HCT116 (cell line): ENCODE data around the gene TTC24. TPM values are rescaled to one million over a fixed set of nuclear protein-coding genes. Genes with fewer than 3 reads are reported as not detected.

Experiments used
- ATAC-seq: fragments of 200-7000 bp; cut with Tn5 transposase; 2 replicates; pipeline ENCODE4 v1.9.1; 2020; ENCODE audit warnings: mild to moderate bottlenecking, moderate library complexity
- BruUV-seq: library from RNA; stranded (reverse); fragments of 400-500 nt; replicated peaks from 2 replicates; lab custom pipeline; 2021; lab: Mats Ljungman, UMichigan
- CTCF ChIA-PET: fragments of 300-600 bp; sonication (Branson Sonifier 250); formaldehyde crosslinking; loops from one replicate; lab custom pipeline; 2021; ENCODE audit warnings: antibody characterized with exemption; lab: Charles Lee
- POLR2A ChIA-PET: fragments of 300-600, 350-600 bp; sonication (Branson Sonifier 250); formaldehyde crosslinking; loops from one replicate; lab custom pipeline; 2021; ENCODE audit warnings: antibody characterized with exemption; lab: Charles Lee
- RAD21 ChIA-PET, 2 experiments: fragments of 300-600 bp; sonication (Branson Sonifier 250); formaldehyde crosslinking; loops; one replicate each; lab custom pipeline; 2023; ENCODE audit warnings: low total read pairs in 2 of 2; ENCODE audit not compliant: uncharacterized antibody in 2 of 2, unreplicated experiment in 2 of 2, low non-redundant PET in 1 of 2; lab: Charles Lee
- DNase-seq: peaks from one replicate; pipeline ENCODE4 v3.0.0-alpha.2; 2010; ENCODE audit warnings: low read depth, low spot score
- H2AFZ ChIP-seq: fragments of 200-600 bp; shearing (Covaris generic), sonication (generic); 2 replicates; pipeline ENCODE4 v1.6.1; 2017; ENCODE audit warnings: low read depth, mixed run types, mixed read lengths, antibody characterized with exemption, low read length; ENCODE audit not compliant: poor library complexity, severe bottlenecking
- H3K27ac ChIP-seq: 2 replicates; pipeline ENCODE4 v1.5.1; 2012; ENCODE audit warnings: low read depth, low read length
- H3K27me3 ChIP-seq: fragments of 200-600 bp; sonication (generic); 2 replicates; pipeline ENCODE4 v1.6.1; 2016; ENCODE audit warnings: mixed run types, low read length, mixed read lengths; ENCODE audit not compliant: insufficient read depth
- H3K36me3 ChIP-seq, 2 experiments: fragments of 200-500 bp in 1 of 2; fragments of 200-600 bp in 1 of 2; sonication (Bioruptor generic) in 1 of 2; sonication (generic) in 1 of 2; 2 replicates each; pipeline versions ENCODE4 v1.5.1 to v1.6.1; 2014 to 2016; ENCODE audit warnings: low read length in 2 of 2, inconsistent platforms in 1 of 2, mixed read lengths in 1 of 2, mixed run types in 1 of 2; ENCODE audit not compliant: insufficient read depth in 2 of 2, control insufficient read depth in 1 of 2
- H3K4me1 ChIP-seq, 2 experiments: fragments of 200-600 bp in 1 of 2; sonication (generic) in 1 of 2; 2 replicates each; pipeline versions ENCODE4 v1.5.1 to v1.6.1; 2012 to 2017; ENCODE audit warnings: low read length in 2 of 2, inconsistent platforms in 1 of 2, mild to moderate bottlenecking in 1 of 2, mixed read lengths in 1 of 2, mixed run types in 1 of 2, moderate library complexity in 1 of 2; ENCODE audit not compliant: insufficient read depth in 2 of 2, control insufficient read depth in 1 of 2
- H3K4me2 ChIP-seq: fragments of 200-600 bp; sonication (generic); 2 replicates; pipeline ENCODE4 v1.6.1; 2017; ENCODE audit warnings: mixed run types, low read length, mixed read lengths
- H3K4me3 ChIP-seq, 2 experiments: fragments of 200-600 bp in 1 of 2; sonication (generic) in 1 of 2; replicated peaks in 1 of 2; 2 replicates each; pipeline ENCODE4 v1.5.1; 2011 to 2016; ENCODE audit warnings: low read length in 2 of 2, control low read depth in 1 of 2, low read depth in 1 of 2, mild to moderate bottlenecking in 1 of 2, mixed read lengths in 1 of 2, mixed run types in 1 of 2
- H3K79me2 ChIP-seq: fragments of 200-600 bp; sonication (generic); 2 replicates; pipeline ENCODE4 v1.6.1; 2017; ENCODE audit warnings: mild to moderate bottlenecking, mixed run types, low read length, moderate library complexity, mixed read lengths; ENCODE audit not compliant: insufficient read depth
- H3K9ac ChIP-seq: fragments of 200-600 bp; sonication (generic); 2 replicates; pipeline ENCODE4 v1.6.1; 2016; ENCODE audit warnings: low read length, mixed read lengths
- H3K9me2 ChIP-seq: fragments of 200-600 bp; sonication (generic), shearing (Covaris generic); 2 replicates; pipeline ENCODE4 v1.6.1; 2017; ENCODE audit warnings: mixed run types, mild to moderate bottlenecking, moderate library complexity; ENCODE audit not compliant: insufficient read depth
- H3K9me3 ChIP-seq, 2 experiments: fragments of 200-500 bp in 1 of 2; fragments of 200-600 bp in 1 of 2; sonication (Bioruptor generic) in 1 of 2; sonication (generic) in 1 of 2; 2 replicates each; pipeline ENCODE4 v1.6.1; 2014 to 2017; ENCODE audit warnings: low read length in 2 of 2, mixed read lengths in 2 of 2, inconsistent platforms in 1 of 2, low read depth in 1 of 2, mild to moderate bottlenecking in 1 of 2, mixed run types in 1 of 2, moderate library complexity in 1 of 2; ENCODE audit not compliant: control insufficient read depth in 1 of 2, insufficient read depth in 1 of 2
- H4K20me1 ChIP-seq: fragments of 200-600 bp; sonication (generic), shearing (Covaris generic); 2 replicates; pipeline ENCODE4 v1.6.1; 2017; ENCODE audit warnings: mixed run types, mild to moderate bottlenecking, moderate library complexity; ENCODE audit not compliant: insufficient read depth
- CBX3 ChIP-seq: IDR thresholded peaks from 2 replicates; pipeline ENCODE4 v1.6.1; 2012; ENCODE audit warnings: low read depth
- CEBPB ChIP-seq: IDR thresholded peaks from 2 replicates; pipeline ENCODE4 v1.6.1; 2012; ENCODE audit warnings: low read depth
- EGR1 ChIP-seq: IDR thresholded peaks from 2 replicates; pipeline ENCODE4 v1.6.1; 2012; ENCODE audit warnings: low read depth
- ELF1 ChIP-seq: IDR thresholded peaks from 2 replicates; pipeline ENCODE4 v1.6.1; 2012; ENCODE audit warnings: low read depth, borderline replicate concordance
- EZH2 ChIP-seq: fragments of 200-600 bp; sonication (generic); IDR thresholded peaks from 2 replicates; pipeline ENCODE4 v1.6.1; 2017; ENCODE audit warnings: antibody characterized with exemption, mixed run types
- EZH2phosphoT487 ChIP-seq: fragments of 200-600 bp; IDR thresholded peaks from 2 replicates; pipeline ENCODE4 v1.6.1; 2018; ENCODE audit warnings: antibody characterized with exemption, borderline replicate concordance
- JUND ChIP-seq: IDR thresholded peaks from 2 replicates; pipeline ENCODE4 v1.6.1; 2012
- MAX ChIP-seq: IDR thresholded peaks from 2 replicates; pipeline ENCODE4 v1.6.1; 2012
- POLR2A ChIP-seq: IDR thresholded peaks from 2 replicates; pipeline ENCODE4 v1.7.0; 2011; ENCODE audit warnings: borderline replicate concordance; ENCODE audit not compliant: insufficient read depth, insufficient read length; ENCODE audit errors: extremely low read depth
- REST ChIP-seq: IDR thresholded peaks from 2 replicates; pipeline ENCODE4 v1.6.1; 2012; ENCODE audit warnings: low read depth
- SIN3A ChIP-seq: IDR thresholded peaks from 2 replicates; pipeline ENCODE4 v1.6.1; 2012; ENCODE audit warnings: low read depth
- SP1 ChIP-seq: IDR thresholded peaks from 2 replicates; pipeline ENCODE4 v1.6.1; 2012; ENCODE audit warnings: low read depth
- SRF ChIP-seq: IDR thresholded peaks from 2 replicates; pipeline ENCODE4 v1.6.1; 2012; ENCODE audit warnings: low read depth
- TCF7L2 ChIP-seq: IDR thresholded peaks from 2 replicates; pipeline ENCODE4 v1.7.0; 2011; ENCODE audit warnings: borderline replicate concordance, inconsistent platforms; ENCODE audit not compliant: insufficient read depth, insufficient read length; ENCODE audit errors: extremely low read depth
- ZBTB33 ChIP-seq: IDR thresholded peaks from 2 replicates; pipeline ENCODE4 v1.6.1; 2011; ENCODE audit warnings: mild to moderate bottlenecking, low read length, moderate library complexity; ENCODE audit not compliant: insufficient replicate concordance; ENCODE audit errors: extremely low read depth
- ZFX ChIP-seq: fragments of 450-650 bp; IDR thresholded peaks from 2 replicates; pipeline ENCODE4 v1.6.1; 2017
- ZNF274 ChIP-seq: fragments of 200-500 bp; sonication (Bioruptor generic); IDR thresholded peaks from 2 replicates; pipeline ENCODE4 v1.6.1; 2014; ENCODE audit warnings: mild to moderate bottlenecking, low read depth, low read length, inconsistent platforms
- intact Hi-C: fragments of 100-400 bp; cut with micrococcal nuclease; formaldehyde crosslinking; loops from 2 replicates; pipeline ENCODE4 v1.10.0; 2022
- total RNA-seq: library from RNA; stranded (reverse); gene quantifications from one replicate; pipeline ENCODE4 v1.2.1, GENCODE V29; 2021; ENCODE audit not compliant: unreplicated experiment

Gene TTC24
- total RNA-seq, 1 experiment from 2014 or later = not detected

GRCh38 chr1:156560585-156561163 lies 18.8 kb upstream of the TTC24 start:
- Histone ChIP-seq H3K4me3 (no peak overlapping the region), H3K27ac (no peak overlapping the region), H3K79me2 (no peaks in the 10 kb centered on the region), H3K27me3 (no peaks in the 10 kb centered on the region), H3K4me1 (no peaks in the 10 kb centered on the region), H3K36me3 (peaks cover 16 to 18% of the 10 kb centered on the region in 2 experiments; a peak in 3 of 4 replicates), H3K4me2 (no peak overlapping the region), H3K9me3 (no peaks in the 10 kb centered on the region), H3K9ac (no peak overlapping the region), H3K9me2 (no peaks in the 10 kb centered on the region), H2AFZ (no peak overlapping the region), H4K20me1 (no peaks in the 10 kb centered on the region)
- CTCF ChIA-PET = no interaction called here
- POLR2A ChIA-PET = no interaction called here
- no peak for DNase-seq
- ATAC-seq = no peak
- intact Hi-C loops = no loop called here
- TF ChIP-seq EZH2phosphoT487 (no peak), CEBPB (no peak)
- BruUV-seq = no TSS peak
- RAD21 ChIA-PET = no interaction called here

GRCh38 chr1:156565519-156565918 lies 14.0 kb upstream of the TTC24 start:
- H3K27me3 ChIP-seq = no peaks in the 10 kb centered on the region
- no peaks in the 10 kb centered on the region for H3K9me3 ChIP-seq
- BruUV-seq = no TSS peak
- POLR2A ChIA-PET = no interaction called here
- peaks cover 9% of the 10 kb centered on the region; the same call in 1 of the 2 replicates for H3K79me2 ChIP-seq
- no peak overlapping the region for H3K27ac ChIP-seq
- no peak overlapping the region for H3K4me3 ChIP-seq
- ATAC-seq = no peak
- no peak overlapping the region for H2AFZ ChIP-seq
- no peak for DNase-seq
- H3K9ac ChIP-seq = no peak overlapping the region
- no peaks in the 10 kb centered on the region for H3K9me2 ChIP-seq
- intact Hi-C loops = no loop called here
- no peak overlapping the region for H3K4me2 ChIP-seq
- RAD21 ChIA-PET = no interaction called here
- H3K4me1 ChIP-seq = no peaks in the 10 kb centered on the region
- CTCF ChIA-PET = no interaction called here
- H4K20me1 ChIP-seq = no peaks in the 10 kb centered on the region
- peaks cover 7 to 8% of the 10 kb centered on the region in 2 experiments; a peak in 3 of 4 replicates for H3K36me3 ChIP-seq
- TF ChIP-seq MAX = no peak
- TF ChIP-seq EGR1 = no peak
- TF ChIP-seq REST = no peak
- no peak for TF ChIP-seq ZFX
- TF ChIP-seq TCF7L2 = no peak
- no peak for TF ChIP-seq ELF1
- no peak for TF ChIP-seq ZNF274
- TF ChIP-seq ZBTB33 = no peak
- no peak for TF ChIP-seq POLR2A
- no peak for TF ChIP-seq EZH2
- TF ChIP-seq SP1 = no peak
- no peak for TF ChIP-seq CBX3
- TF ChIP-seq EZH2phosphoT487 = no peak
- TF ChIP-seq SIN3A = no peak
- no peak for TF ChIP-seq SRF
- TF ChIP-seq JUND = no peak
- TF ChIP-seq CEBPB = no peak
